IMR-90 (cell line): ENCODE results near the gene MAML2. TPM values are rescaled to one million over a fixed set of nuclear protein-coding genes. Genes with fewer than 3 reads are reported as not detected.
A peak's percentile ranks its signal among the peaks of the same experiment; 100 is the strongest.

Source experiments
- ATAC-seq: fragments of 200-7000 bp; cut with Tn5 transposase; 2 replicates; pipeline ENCODE4 v1.9.1; 2020; ENCODE audit warnings: low read depth, mild to moderate bottlenecking, moderate library complexity
- BruUV-seq: library from RNA; stranded (reverse); fragments of 400-500 nt; replicated peaks from 2 replicates; lab custom pipeline; 2021; lab: Mats Ljungman, UMichigan
- CTCF ChIA-PET: fragments of 300-600 bp; formaldehyde crosslinking; extraction: SDS; loops from one replicate; lab custom pipeline; 2021; ENCODE audit warnings: antibody characterized with exemption; lab: Yijun Ruan, JAX
- POLR2A ChIA-PET: fragments of 300-600 bp; sonication (Branson Sonifier 250); formaldehyde crosslinking; loops from one replicate; lab custom pipeline; 2022; ENCODE audit warnings: antibody characterized with exemption; ENCODE audit not compliant: unreplicated experiment; lab: Charles Lee
- DNase-seq: peaks from one replicate; pipeline ENCODE4 v3.0.0; 2013
- H2AFZ ChIP-seq: replicated peaks from 2 replicates; pipeline ENCODE3; 2013; ENCODE audit warnings: low read length, mild to moderate bottlenecking; ENCODE audit not compliant: poor library complexity
- H2AK5ac ChIP-seq: 2 replicates; pipeline ENCODE4 v1.6.1; 2013; ENCODE audit warnings: low read depth, low read length, inconsistent platforms
- H2AK9ac ChIP-seq: replicated peaks from 2 replicates; pipeline ENCODE3; 2013; ENCODE audit warnings: mild to moderate bottlenecking, low read depth, low read length, moderate library complexity; ENCODE audit not compliant: poor library complexity
- H2BK120ac ChIP-seq: 2 replicates; pipeline ENCODE4 v1.6.1; 2013; ENCODE audit warnings: low read depth, low read length, inconsistent platforms
- H2BK15ac ChIP-seq: 3 replicates; pipeline ENCODE4 v1.6.1; 2013; ENCODE audit warnings: low read depth, low read length, inconsistent platforms
- H2BK20ac ChIP-seq: 2 replicates; pipeline ENCODE4 v1.6.1; 2013; ENCODE audit warnings: low read depth, mild to moderate bottlenecking, inconsistent platforms, low read length, moderate library complexity
- H2BK5ac ChIP-seq: 2 replicates; pipeline ENCODE4 v1.6.1; 2013; ENCODE audit warnings: mild to moderate bottlenecking, low read depth, low read length, inconsistent platforms; ENCODE audit not compliant: poor library complexity, severe bottlenecking
- H3K14ac ChIP-seq: replicated peaks from 2 replicates; pipeline ENCODE4 v1.6.1; 2013; ENCODE audit warnings: low read depth, low read length, inconsistent platforms
- H3K18ac ChIP-seq: 2 replicates; pipeline ENCODE4 v1.6.1; 2013; ENCODE audit warnings: low read depth, low read length, control low read depth
- H3K23ac ChIP-seq: 2 replicates; pipeline ENCODE4 v1.6.1; 2013; ENCODE audit warnings: low read depth, low read length, inconsistent platforms
- H3K27ac ChIP-seq: 2 replicates; pipeline ENCODE4 v1.5.1; 2013; ENCODE audit warnings: mild to moderate bottlenecking, control low read depth, low read length; ENCODE audit not compliant: insufficient read depth
- H3K27me3 ChIP-seq: 2 replicates; pipeline ENCODE4 v1.6.1; 2013; ENCODE audit warnings: low read length; ENCODE audit not compliant: control insufficient read depth, insufficient read depth
- H3K36me3 ChIP-seq: 2 replicates; pipeline ENCODE4 v1.6.1; 2013; ENCODE audit warnings: low read length, mixed read lengths; ENCODE audit not compliant: control insufficient read depth, insufficient read depth
- H3K4ac ChIP-seq: 2 replicates; pipeline ENCODE4 v1.6.1; 2013; ENCODE audit warnings: low read depth, low read length, inconsistent platforms
- H3K4me1 ChIP-seq: 2 replicates; pipeline ENCODE4 v1.6.1; 2013; ENCODE audit warnings: low read length, mixed read lengths; ENCODE audit not compliant: control insufficient read depth, insufficient read depth
- H3K4me2 ChIP-seq: 2 replicates; pipeline ENCODE4 v1.6.1; 2013; ENCODE audit warnings: low read depth, mild to moderate bottlenecking, control low read depth, low read length, moderate library complexity
- H3K4me3 ChIP-seq: 2 replicates; pipeline ENCODE4 v1.5.1; 2013; ENCODE audit warnings: low read depth, mild to moderate bottlenecking, control low read depth, low read length, moderate library complexity; ENCODE audit not compliant: insufficient read depth
- H3K56ac ChIP-seq: 2 replicates; pipeline ENCODE4 v1.6.1; 2013; ENCODE audit warnings: low read length, inconsistent platforms; ENCODE audit not compliant: insufficient read depth; ENCODE audit errors: extremely low read depth
- H3K79me1 ChIP-seq, 2 experiments: 2 replicates each; pipeline ENCODE4 v1.6.1; 2013; ENCODE audit warnings: low read length in 2 of 2, inconsistent platforms in 1 of 2, low read depth in 1 of 2
- H3K9ac ChIP-seq: 2 replicates; pipeline ENCODE4 v1.6.1; 2013; ENCODE audit warnings: low read depth, low read length, control low read depth
- H3K9me1 ChIP-seq: 2 replicates; pipeline ENCODE4 v1.6.1; 2013; ENCODE audit warnings: low read length, inconsistent platforms; ENCODE audit not compliant: insufficient read depth
- H3K9me3 ChIP-seq: 2 replicates; pipeline ENCODE4 v1.6.1; 2013; ENCODE audit warnings: low read length; ENCODE audit not compliant: control insufficient read depth, insufficient read depth
- H4K20me1 ChIP-seq: 2 replicates; pipeline ENCODE4 v1.6.1; 2013; ENCODE audit warnings: low read length, inconsistent platforms; ENCODE audit not compliant: insufficient read depth
- H4K5ac ChIP-seq: 2 replicates; pipeline ENCODE4 v1.6.1; 2013; ENCODE audit warnings: mild to moderate bottlenecking, low read depth, low read length, control low read depth
- H4K8ac ChIP-seq, 2 experiments: 2 replicates each; pipeline ENCODE4 v1.6.1; 2013; ENCODE audit warnings: low read depth in 2 of 2, low read length in 2 of 2, control low read depth in 1 of 2, inconsistent platforms in 1 of 2
- H4K91ac ChIP-seq: 2 replicates; pipeline ENCODE4 v1.6.1; 2013; ENCODE audit warnings: low read depth, low read length, inconsistent platforms; ENCODE audit not compliant: insufficient read depth
- BHLHE40 ChIP-seq: fragments of 150-350 bp; IDR thresholded peaks from 2 replicates; pipeline ENCODE4 v1.6.1; 2016; ENCODE audit warnings: mild to moderate bottlenecking, low read depth, low read length
- CEBPB ChIP-seq: IDR thresholded peaks from 2 replicates; pipeline ENCODE4 v1.6.1; 2012; ENCODE audit warnings: low read depth, low read length, improper control_type of control experiment
- FOS ChIP-seq: fragments of 150-350 bp; IDR thresholded peaks from 2 replicates; pipeline ENCODE4 v1.6.1; 2016; ENCODE audit warnings: low read depth, low read length
- MAZ ChIP-seq: IDR thresholded peaks from 2 replicates; pipeline ENCODE4 v1.6.1; 2012; ENCODE audit warnings: low read depth, mild to moderate bottlenecking, low read length, improper control_type of control experiment, moderate library complexity, borderline replicate concordance
- MXI1 ChIP-seq: IDR thresholded peaks from 2 replicates; pipeline ENCODE4 v1.6.1; 2012; ENCODE audit warnings: low read depth, mild to moderate bottlenecking, low read length, moderate library complexity, borderline replicate concordance
- POLR2A ChIP-seq: IDR thresholded peaks from 2 replicates; pipeline ENCODE4 v1.6.1; 2012; ENCODE audit warnings: mild to moderate bottlenecking, low read depth, low read length
- RAD21 ChIP-seq: IDR thresholded peaks from 2 replicates; pipeline ENCODE4 v1.6.1; 2012; ENCODE audit warnings: low read length, improper control_type of control experiment
- SMC3 ChIP-seq: fragments of 150-350 bp; IDR thresholded peaks from 2 replicates; pipeline ENCODE4 v1.6.1; 2016; ENCODE audit warnings: low read depth, mild to moderate bottlenecking, antibody characterized with exemption, low read length, moderate library complexity
- WGBS, 2 experiments: methylation state at CpG; one replicate each; pipeline versions ENCODE4 v1.1.5 to v1.1.7; 2013; ENCODE audit warnings: missing lambda C conversion rate in 2 of 2; ENCODE audit not compliant: insufficient read length in 1 of 2; ENCODE audit errors: extremely low coverage in 2 of 2; 5-methylcytosine and 5-hydroxymethylcytosine counted together
- dilution Hi-C: fragments of 300-500 bp; cut with HindIII; formaldehyde crosslinking; loops from one replicate; pipeline ENCODE4 v1.14.3; 2018; ENCODE audit warnings: low sequenced_read_pairs; ENCODE audit not compliant: unreplicated experiment
- in situ Hi-C: fragments of 300-500 bp; cut with MboI; formaldehyde crosslinking; loops from 3 replicates; pipeline ENCODE4 v1.14.3; 2019; ENCODE audit warnings: low sequenced_read_pairs, inconsistent platforms, mixed read lengths
- intact Hi-C: fragments of 100-400 bp; cut with micrococcal nuclease; formaldehyde crosslinking; loops from 2 replicates; pipeline ENCODE4 v1.10.0; 2022
- polyA plus RNA-seq, 3 experiments: library from polyadenylated mRNA; depleted of rRNA; stranded (reverse); fragments of >200 nt; gene quantifications; 2 replicates each; pipeline ENCODE4 v1.2.3, GENCODE V29; 2012; ENCODE audit warnings: low replicate concordance in 1 of 3
- total RNA-seq: library from RNA; depleted of rRNA; stranded (reverse); fragments of >200 nt; gene quantifications from 2 replicates; pipeline ENCODE4 v1.2.3, GENCODE V29; 2012

The MAML2 gene
- total and polyA plus RNA-seq, 2 of the 4 experiments (the other 2 are of a cell fraction): 15.0 to 19.5 TPM

DNA sequence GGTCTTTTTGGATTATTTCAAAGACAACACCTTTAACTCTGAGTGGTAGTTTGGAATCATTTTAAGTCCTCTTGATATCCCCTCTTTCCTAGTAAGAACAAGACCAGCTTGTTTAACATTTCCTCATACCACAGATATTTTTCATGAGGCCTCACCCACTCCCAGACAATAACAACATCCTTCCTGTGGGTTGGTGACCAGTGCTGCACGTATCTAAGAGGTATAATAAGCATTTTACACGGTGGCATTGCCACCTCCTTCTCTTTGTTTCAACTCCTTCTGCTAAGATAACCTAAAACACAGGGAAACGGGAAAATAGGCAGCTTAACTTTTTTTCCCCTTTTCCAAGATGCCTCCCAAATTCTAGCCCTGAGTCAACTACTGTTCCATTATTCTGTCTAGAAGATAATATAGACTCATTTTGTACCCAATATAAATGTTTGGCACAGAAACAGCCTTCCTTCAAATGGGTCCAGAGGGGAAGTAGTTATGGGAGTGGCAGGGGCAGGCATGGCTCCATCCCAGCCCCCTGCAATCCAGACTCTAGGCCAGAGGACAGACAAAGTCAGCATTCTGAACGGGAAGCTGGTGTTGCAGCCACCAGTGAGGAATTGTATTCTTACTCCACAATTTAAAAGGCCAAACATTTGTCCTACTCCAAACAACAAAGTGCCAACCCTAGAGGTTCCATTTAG, 28.5 kb downstream of the MAML2 start:
- Histone ChIP-seq H3K27ac (peak overlapping the region; percentile 94), H3K4me3 (no peak overlapping the region), H3K23ac (peak overlapping the region; percentile 95), H2BK120ac (peak overlapping the region; percentile 98), H3K79me1 (peaks cover 33 to 87% of the 10 kb centered on the region in 2 experiments), H3K18ac (peak overlapping the region; percentile 94), H3K9me1 (peaks cover 22% of the 10 kb centered on the region), H3K9me3 (no peaks in the 10 kb centered on the region), H3K9ac (peak overlapping the region; percentile 54; the same call in 1 of the 2 replicates), H3K27me3 (no peaks in the 10 kb centered on the region), H3K4me2 (peak overlapping the region; percentile 49), H4K91ac (peak overlapping the region; percentile 98), H3K36me3 (peaks cover 6% of the 10 kb centered on the region), H2BK15ac (peak overlapping the region; percentile 89; the same call in 2 of the 3 replicates), H3K4ac (peak overlapping the region; percentile 97), H4K20me1 (no peaks in the 10 kb centered on the region), H2BK5ac (peak overlapping the region; percentile 95), H3K4me1 (peaks cover 31% of the 10 kb centered on the region), H2AK5ac (peak overlapping the region; percentile 95), H3K56ac (peak overlapping the region; percentile 90), H3K14ac (peak overlapping the region; percentile 90), H4K8ac (peak overlapping the region; percentile 90 to 92), H4K5ac (peak overlapping the region; percentile 95), H2AFZ (peak overlapping the region; percentile 68), H2BK20ac (peak overlapping the region; percentile 96), H2AK9ac (peak overlapping the region; percentile 75)
- BruUV-seq: no TSS peak
- no CpG with 5 or more reads among the region's 4 CpGs for WGBS, 2 experiments
- POLR2A ChIA-PET: no interaction called here
- in situ Hi-C loops (no loop called here), dilution Hi-C loops (no loop called here), intact Hi-C loops (no loop called here)
- no peak for TF ChIP-seq RAD21
- no peak for TF ChIP-seq MAZ
- TF ChIP-seq FOS: no peak
- TF ChIP-seq CEBPB: no peak
- TF ChIP-seq MXI1: no peak
- peak; percentile 27; the same call in 1 of the 2 replicates for TF ChIP-seq BHLHE40
- no peak for TF ChIP-seq SMC3
- no peak for TF ChIP-seq POLR2A
- CTCF ChIA-PET: interaction anchor here (1.0 kb wide), 1 partner anchor 114 kb away, joined by 3 read pairs; no protein-coding TSS in a partner anchor
- ATAC-seq (peak; percentile 69), DNase-seq (peak; percentile 72)
